ENCODE results near the gene GLI2. TPM values are rescaled to one million over a fixed set of nuclear protein-coding genes. Genes with fewer than 3 reads are reported as not detected.

Gene GLI2
- total and polyA plus RNA-seq, 9 donors: 5.9 to 53.0 (median 36.3) TPM

GRCh38 chr2:120709608-120710041 lies 26.0 kb upstream of the GLI2 start:
- intact Hi-C loops (cut with DNase I): no loop called here
- 78 to 82% (median 82%) methylated on average over 5 of the region's 5 CpGs for WGBS, 3 donors
- Histone ChIP-seq H3K9me3 (no peaks in the 10 kb centered on the region), H3K27ac (no peak overlapping the region), H3K36me3 (no peaks in the 10 kb centered on the region), H3K4me3 (no peak overlapping the region), H3K4me1 (ENCODE audit: insufficient read depth) (peaks cover 5% of the 10 kb centered on the region), H3K27me3 (no peaks in the 10 kb centered on the region)
- TF ChIP-seq POLR2A (IDR thresholded peaks at IDR 0.05): no peak
- TF ChIP-seq EP300 (IDR thresholded peaks at IDR 0.05): no peak
- TF ChIP-seq CTCF (IDR thresholded peaks at IDR 0.05): no peak
- no peak for DNase-seq

GRCh38 chr2:120710256-120710655 lies 25.4 kb upstream of the GLI2 start:
- Histone ChIP-seq H3K4me1 (ENCODE audit: insufficient read depth) (peaks cover 5% of the 10 kb centered on the region), H3K36me3 (no peaks in the 10 kb centered on the region), H3K27me3 (no peaks in the 10 kb centered on the region), H3K4me3 (no peak overlapping the region), H3K9me3 (no peaks in the 10 kb centered on the region), H3K27ac (no peak overlapping the region)
- DNase-seq: peak in 1 of 5 donors; percentile 17
- WGBS, 3 donors: 92 to 95% (median 93%) methylated on average over 16 of the region's 16 CpGs
- intact Hi-C loops (cut with DNase I): no loop called here
- TF ChIP-seq CTCF (IDR thresholded peaks at IDR 0.05) (no peak), POLR2A (IDR thresholded peaks at IDR 0.05) (no peak), EP300 (IDR thresholded peaks at IDR 0.05) (no peak)

- H3K27me3 ChIP-seq: no peaks in the 10 kb centered on the region
- intact Hi-C loops (cut with DNase I): no loop called here
- TF ChIP-seq EP300 (IDR thresholded peaks at IDR 0.05) (no peak), POLR2A (IDR thresholded peaks at IDR 0.05) (no peak), CTCF (IDR thresholded peaks at IDR 0.05) (no peak)
- WGBS, 3 donors: 85 to 93% (median 87%) methylated on average over 5 of the region's 5 CpGs
- H3K9me3 ChIP-seq: no peaks in the 10 kb centered on the region
- no peak overlapping the region for H3K27ac ChIP-seq
- peak in 1 of 5 donors; percentile 20 for DNase-seq
- peaks cover 5% of the 10 kb centered on the region for H3K4me1 ChIP-seq (ENCODE audit: insufficient read depth)
- no peak overlapping the region for H3K4me3 ChIP-seq
- no peaks in the 10 kb centered on the region for H3K36me3 ChIP-seq
Observed at GRCh38 chr2:120711694-120712093, 24.0 kb upstream of the GLI2 start.

GRCh38 chr2:120712180-120712681 lies 23.4 kb upstream of the GLI2 start:
- Histone ChIP-seq H3K36me3 (no peaks in the 10 kb centered on the region), H3K9me3 (no peaks in the 10 kb centered on the region), H3K27ac (no peak overlapping the region), H3K27me3 (no peaks in the 10 kb centered on the region), H3K4me1 (ENCODE audit: insufficient read depth) (peaks cover 5% of the 10 kb centered on the region), H3K4me3 (no peak overlapping the region)
- DNase-seq: peak in 2 of 5 donors; percentile 44 to 48
- intact Hi-C loops (cut with DNase I): no loop called here
- no peak for TF ChIP-seq POLR2A (IDR thresholded peaks at IDR 0.05)
- no peak for TF ChIP-seq EP300 (IDR thresholded peaks at IDR 0.05)
- TF ChIP-seq CTCF (IDR thresholded peaks at IDR 0.05): no peak
- WGBS, 3 donors: 25 to 42% (median 27%) methylated on average over 7 of the region's 7 CpGs

Data from ovary (tissue), 9 donors.